ENCODE data around the gene EFCAB8. TPM values are rescaled to one million over a fixed set of nuclear protein-coding genes. Genes with fewer than 3 reads are reported as not detected.
"Not testable (repeated sequence)": the region's sequence is repeated elsewhere in the genome, so short reads cannot be mapped to it uniquely, and the experiment has no call there.

EFCAB8 gene
- polyA plus RNA-seq, 2 donors = 0.11 to 0.28 TPM

- no peaks in the 10 kb centered on the region for H3K9me3 ChIP-seq (ENCODE audit: control insufficient read depth in 2 of 2, insufficient read depth in 1 of 2, low read depth in 1 of 2, low read length in 1 of 2)
- WGBS, 2 donors = 84 to 95% methylated on average over 3 of the region's 3 CpGs
- no peaks in the 10 kb centered on the region for H3K36me3 ChIP-seq (ENCODE audit: control insufficient read depth in 2 of 2, insufficient read depth in 2 of 2, low read length in 1 of 2)
- no peak overlapping the region for H3K27ac ChIP-seq (ENCODE audit: low read depth in 2 of 2, low read length in 1 of 2)
- H3K4me1 ChIP-seq (ENCODE audit: control insufficient read depth in 2 of 2, insufficient read depth in 2 of 2, low read length in 1 of 2) = no peaks in the 10 kb centered on the region
- no peaks in the 10 kb centered on the region for H3K27me3 ChIP-seq (ENCODE audit: control insufficient read depth in 1 of 2, insufficient read depth in 2 of 2, low read length in 2 of 2)
- H3K4me3 ChIP-seq (ENCODE audit: low read depth in 1 of 2, low read length in 2 of 2) = no peak overlapping the region
Observed at GRCh38 chr20:32929162-32929561, 70.4 kb downstream of the EFCAB8 start.

GRCh38 chr20:32930181-32930580 is 71.5 kb downstream of the EFCAB8 start:
- Histone ChIP-seq H3K36me3 (ENCODE audit: control insufficient read depth in 2 of 2, insufficient read depth in 2 of 2, low read length in 1 of 2) (no peaks in the 10 kb centered on the region), H3K4me3 (ENCODE audit: low read depth in 1 of 2, low read length in 2 of 2) (no peak overlapping the region), H3K9me3 (ENCODE audit: control insufficient read depth in 2 of 2, insufficient read depth in 1 of 2, low read depth in 1 of 2, low read length in 1 of 2) (no peaks in the 10 kb centered on the region), H3K4me1 (ENCODE audit: control insufficient read depth in 2 of 2, insufficient read depth in 2 of 2, low read length in 1 of 2) (no peaks in the 10 kb centered on the region), H3K27me3 (ENCODE audit: control insufficient read depth in 1 of 2, insufficient read depth in 2 of 2, low read length in 2 of 2) (no peaks in the 10 kb centered on the region), H3K27ac (ENCODE audit: low read depth in 2 of 2, low read length in 1 of 2) (no peak overlapping the region)
- WGBS, 2 donors = 85 to 89% methylated on average over 10 of the region's 10 CpGs

- Histone ChIP-seq H3K27ac (ENCODE audit: low read depth in 2 of 2, low read length in 1 of 2) (no peak overlapping the region), H3K36me3 (ENCODE audit: control insufficient read depth in 2 of 2, insufficient read depth in 2 of 2, low read length in 1 of 2) (no peaks in the 10 kb centered on the region), H3K4me1 (ENCODE audit: control insufficient read depth in 2 of 2, insufficient read depth in 2 of 2, low read length in 1 of 2) (no peaks in the 10 kb centered on the region), H3K27me3 (ENCODE audit: control insufficient read depth in 1 of 2, insufficient read depth in 2 of 2, low read length in 2 of 2) (no peaks in the 10 kb centered on the region), H3K9me3 (ENCODE audit: control insufficient read depth in 2 of 2, insufficient read depth in 1 of 2, low read depth in 1 of 2, low read length in 1 of 2) (no peaks in the 10 kb centered on the region), H3K4me3 (ENCODE audit: low read depth in 1 of 2, low read length in 2 of 2) (no peak overlapping the region)
- WGBS, 2 donors = 69 to 75% methylated on average over 5 of the region's 5 CpGs
Observed at GRCh38 chr20:32930701-32931100, 72.0 kb downstream of the EFCAB8 start.

- H3K36me3 ChIP-seq (ENCODE audit: control insufficient read depth in 2 of 2, insufficient read depth in 2 of 2, low read length in 1 of 2) = no peaks in the 10 kb centered on the region
- WGBS, 2 donors = 58 to 66% methylated on average over 4 of the region's 4 CpGs
- H3K27me3 ChIP-seq (ENCODE audit: control insufficient read depth in 1 of 2, insufficient read depth in 2 of 2, low read length in 2 of 2) = no peaks in the 10 kb centered on the region
- no peaks in the 10 kb centered on the region for H3K9me3 ChIP-seq (ENCODE audit: control insufficient read depth in 2 of 2, insufficient read depth in 1 of 2, low read depth in 1 of 2, low read length in 1 of 2)
- H3K4me3 ChIP-seq (ENCODE audit: low read depth in 1 of 2, low read length in 2 of 2) = no peak overlapping the region
- H3K4me1 ChIP-seq (ENCODE audit: control insufficient read depth in 2 of 2, insufficient read depth in 2 of 2, low read length in 1 of 2) = no peaks in the 10 kb centered on the region
- no peak overlapping the region for H3K27ac ChIP-seq (ENCODE audit: low read depth in 2 of 2, low read length in 1 of 2)
Observed at GRCh38 chr20:32934580-32934979, 75.9 kb downstream of the EFCAB8 start.

GRCh38 chr20:32941155-32941885 is 82.6 kb downstream of the EFCAB8 start:
- Histone ChIP-seq H3K4me1 (ENCODE audit: control insufficient read depth in 2 of 2, insufficient read depth in 2 of 2, low read length in 1 of 2) (no peaks in the 10 kb centered on the region), H3K27ac (ENCODE audit: low read depth in 2 of 2, low read length in 1 of 2) (no peak overlapping the region), H3K9me3 (ENCODE audit: control insufficient read depth in 2 of 2, insufficient read depth in 1 of 2, low read depth in 1 of 2, low read length in 1 of 2) (no peaks in the 10 kb centered on the region), H3K4me3 (ENCODE audit: low read depth in 1 of 2, low read length in 2 of 2) (no peak overlapping the region), H3K36me3 (ENCODE audit: control insufficient read depth in 2 of 2, insufficient read depth in 2 of 2, low read length in 1 of 2) (no peaks in the 10 kb centered on the region), H3K27me3 (ENCODE audit: control insufficient read depth in 1 of 2, insufficient read depth in 2 of 2, low read length in 2 of 2) (no peaks in the 10 kb centered on the region)
- 70 to 89% methylated on average over 4 of the region's 4 CpGs for WGBS, 2 donors

- Histone ChIP-seq H3K4me3 (ENCODE audit: low read depth in 1 of 2, low read length in 2 of 2) (no peak overlapping the region), H3K36me3 (ENCODE audit: control insufficient read depth in 2 of 2, insufficient read depth in 2 of 2, low read length in 1 of 2) (no peaks in the 10 kb centered on the region), H3K4me1 (ENCODE audit: control insufficient read depth in 2 of 2, insufficient read depth in 2 of 2, low read length in 1 of 2) (no peaks in the 10 kb centered on the region), H3K9me3 (ENCODE audit: control insufficient read depth in 2 of 2, insufficient read depth in 1 of 2, low read depth in 1 of 2, low read length in 1 of 2) (no peaks in the 10 kb centered on the region), H3K27me3 (ENCODE audit: control insufficient read depth in 1 of 2, insufficient read depth in 2 of 2, low read length in 2 of 2) (no peaks in the 10 kb centered on the region), H3K27ac (ENCODE audit: low read depth in 2 of 2, low read length in 1 of 2) (no peak overlapping the region)
- WGBS, 2 donors = 82 to 83% methylated on average over 7 of the region's 7 CpGs
Observed at GRCh38 chr20:32943490-32944052, 84.8 kb downstream of the EFCAB8 start.

- Histone ChIP-seq H3K9me3 (ENCODE audit: control insufficient read depth in 2 of 2, insufficient read depth in 1 of 2, low read depth in 1 of 2, low read length in 1 of 2) (no peaks in the 10 kb centered on the region), H3K36me3 (ENCODE audit: control insufficient read depth in 2 of 2, insufficient read depth in 2 of 2, low read length in 1 of 2) (no peaks in the 10 kb centered on the region), H3K27me3 (ENCODE audit: control insufficient read depth in 1 of 2, insufficient read depth in 2 of 2, low read length in 2 of 2) (no peaks in the 10 kb centered on the region), H3K4me1 (ENCODE audit: control insufficient read depth in 2 of 2, insufficient read depth in 2 of 2, low read length in 1 of 2) (no peaks in the 10 kb centered on the region), H3K27ac (ENCODE audit: low read depth in 2 of 2, low read length in 1 of 2) (no peak overlapping the region), H3K4me3 (ENCODE audit: low read depth in 1 of 2, low read length in 2 of 2) (no peak overlapping the region)
- WGBS, 2 donors = 40 to 49% methylated on average over 4 of the region's 4 CpGs
Observed at GRCh38 chr20:32945710-32946221, 87.0 kb downstream of the EFCAB8 start.

GRCh38 chr20:32946629-32947028 is 87.9 kb downstream of the EFCAB8 start:
- H3K36me3 ChIP-seq (ENCODE audit: control insufficient read depth in 2 of 2, insufficient read depth in 2 of 2, low read length in 1 of 2) = no peaks in the 10 kb centered on the region
- no peaks in the 10 kb centered on the region for H3K27me3 ChIP-seq (ENCODE audit: control insufficient read depth in 1 of 2, insufficient read depth in 2 of 2, low read length in 2 of 2)
- 70 to 76% methylated on average over 1 of the region's 1 CpG for WGBS, 2 donors
- no peak overlapping the region for H3K4me3 ChIP-seq (ENCODE audit: low read depth in 1 of 2, low read length in 2 of 2)
- no peak overlapping the region for H3K27ac ChIP-seq (ENCODE audit: low read depth in 2 of 2, low read length in 1 of 2)
- H3K9me3 ChIP-seq (ENCODE audit: control insufficient read depth in 2 of 2, insufficient read depth in 1 of 2, low read depth in 1 of 2, low read length in 1 of 2) = no peaks in the 10 kb centered on the region
- no peaks in the 10 kb centered on the region for H3K4me1 ChIP-seq (ENCODE audit: control insufficient read depth in 2 of 2, insufficient read depth in 2 of 2, low read length in 1 of 2)

GRCh38 chr20:32950539-32950938 is 91.8 kb downstream of the EFCAB8 start:
- not testable (repeated sequence) for H3K36me3 ChIP-seq (ENCODE audit: control insufficient read depth in 2 of 2, insufficient read depth in 2 of 2, low read length in 1 of 2); H3K4me3 ChIP-seq (ENCODE audit: low read depth in 1 of 2, low read length in 2 of 2); H3K27me3 ChIP-seq (ENCODE audit: control insufficient read depth in 1 of 2, insufficient read depth in 2 of 2, low read length in 2 of 2); H3K4me1 ChIP-seq (ENCODE audit: control insufficient read depth in 2 of 2, insufficient read depth in 2 of 2, low read length in 1 of 2); H3K9me3 ChIP-seq (ENCODE audit: control insufficient read depth in 2 of 2, insufficient read depth in 1 of 2, low read depth in 1 of 2, low read length in 1 of 2); H3K27ac ChIP-seq (ENCODE audit: low read depth in 2 of 2, low read length in 1 of 2)
- 10 to 14% methylated on average over 4 of the region's 4 CpGs for WGBS, 2 donors

GRCh38 chr20:32957459-32957858 is 98.7 kb downstream of the EFCAB8 start:
- WGBS, 2 donors = 49 to 61% methylated on average over 5 of the region's 5 CpGs
- peaks cover 0 to 5% of the 10 kb centered on the region in 2 donors for H3K9me3 ChIP-seq (ENCODE audit: control insufficient read depth in 2 of 2, insufficient read depth in 1 of 2, low read depth in 1 of 2, low read length in 1 of 2)
- H3K4me3 ChIP-seq (ENCODE audit: low read depth in 1 of 2, low read length in 2 of 2) = no peak overlapping the region
- no peaks in the 10 kb centered on the region for H3K27me3 ChIP-seq (ENCODE audit: control insufficient read depth in 1 of 2, insufficient read depth in 2 of 2, low read length in 2 of 2)
- no peak overlapping the region for H3K27ac ChIP-seq (ENCODE audit: low read depth in 2 of 2, low read length in 1 of 2)
- H3K36me3 ChIP-seq (ENCODE audit: control insufficient read depth in 2 of 2, insufficient read depth in 2 of 2, low read length in 1 of 2) = no peaks in the 10 kb centered on the region
- H3K4me1 ChIP-seq (ENCODE audit: control insufficient read depth in 2 of 2, insufficient read depth in 2 of 2, low read length in 1 of 2) = no peaks in the 10 kb centered on the region

Data from esophagus (tissue), 2 donors.